ENCODE results near the gene NCAPG2. TPM values are rescaled to one million over a fixed set of nuclear protein-coding genes. Genes with fewer than 3 reads are reported as not detected.

Gene NCAPG2
- total and polyA plus RNA-seq, 4 donors: 2.9 to 9.2 (median 5.4) TPM

DNA sequence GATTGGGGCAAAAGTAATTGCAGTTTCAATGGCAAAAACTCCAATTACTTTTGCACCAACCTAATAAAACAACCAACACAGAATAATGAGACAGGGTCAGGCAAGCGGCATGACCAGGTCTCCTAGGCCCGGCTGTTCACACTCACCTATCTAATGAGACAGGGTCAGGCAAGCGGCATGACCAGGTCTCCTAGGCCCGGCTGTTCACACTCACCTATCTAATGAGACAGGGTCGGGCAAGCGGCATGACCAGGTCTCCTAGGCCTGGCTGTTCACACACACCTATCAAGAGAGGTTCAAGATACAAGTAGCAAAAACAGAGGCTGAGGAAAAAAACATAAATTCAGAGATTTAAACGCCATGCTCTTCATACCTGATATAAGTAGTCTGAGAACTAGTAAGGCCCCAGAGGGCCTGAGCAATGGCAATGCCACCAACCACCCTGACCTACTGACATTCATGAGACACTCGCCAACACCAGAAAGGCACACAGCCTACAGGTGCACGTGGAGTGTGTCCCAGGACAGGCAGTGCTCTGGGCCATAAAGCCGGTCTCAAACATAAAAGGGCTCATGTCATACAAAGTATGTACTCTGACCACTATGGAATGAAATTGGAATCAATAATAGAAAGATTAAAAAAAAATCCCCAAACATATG lies 40.6 kb upstream of the NCAPG2 start:
- Histone ChIP-seq H3K27me3 (ENCODE audit: control insufficient read depth in 1 of 2, insufficient read depth in 2 of 2, low read length in 1 of 2) (no peaks in the 10 kb centered on the region), H3K27ac (ENCODE audit: low read depth in 1 of 2, low read length in 2 of 2) (no peak overlapping the region), H3K4me3 (ENCODE audit: low read length in 2 of 2) (no peak overlapping the region), H3K4me1 (ENCODE audit: control insufficient read depth in 1 of 2, insufficient read depth in 2 of 2, low read length in 2 of 2) (no peaks in the 10 kb centered on the region), H3K36me3 (ENCODE audit: control insufficient read depth in 1 of 2, insufficient read depth in 2 of 2, low read length in 1 of 2) (peaks cover 0 to 14% of the 10 kb centered on the region in 2 donors), H3K9me3 (ENCODE audit: control insufficient read depth, low read length) (no peaks in the 10 kb centered on the region)
- no peak for ATAC-seq (ENCODE audit: low FRiP score)
- no peak for DNase-seq
- WGBS, 2 donors: 81 to 89% methylated on average over 8 to 10 of the region's 10 CpGs
- intact Hi-C loops (cut with DNase I): no loop called here

DNA sequence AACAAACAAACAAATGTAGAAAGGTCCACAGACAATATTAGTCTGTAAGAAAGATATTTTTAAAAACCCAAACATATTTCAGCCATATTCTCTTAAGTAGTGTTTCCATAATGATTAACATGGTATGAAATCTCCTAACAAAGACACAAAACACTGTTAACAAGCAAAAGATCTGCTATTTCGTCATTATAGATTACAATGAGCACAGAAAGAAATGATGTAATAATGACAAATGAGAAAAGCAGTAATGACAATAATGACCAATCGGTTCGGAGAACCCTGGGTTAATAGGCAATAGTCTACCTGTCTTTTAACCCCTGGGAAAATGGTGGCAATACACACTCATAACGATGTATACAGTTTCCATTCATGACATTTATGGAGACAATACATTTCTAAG lies 39.5 kb upstream of the NCAPG2 start:
- ATAC-seq (ENCODE audit: low FRiP score) (no peak), DNase-seq (no peak)
- Histone ChIP-seq H3K27ac (ENCODE audit: low read depth in 1 of 2, low read length in 2 of 2) (no peak overlapping the region), H3K4me3 (ENCODE audit: low read length in 2 of 2) (no peak overlapping the region), H3K4me1 (ENCODE audit: control insufficient read depth in 1 of 2, insufficient read depth in 2 of 2, low read length in 2 of 2) (no peaks in the 10 kb centered on the region), H3K36me3 (ENCODE audit: control insufficient read depth in 1 of 2, insufficient read depth in 2 of 2, low read length in 1 of 2) (peaks cover 0 to 18% of the 10 kb centered on the region in 2 donors), H3K9me3 (ENCODE audit: control insufficient read depth, low read length) (no peaks in the 10 kb centered on the region), H3K27me3 (ENCODE audit: control insufficient read depth in 1 of 2, insufficient read depth in 2 of 2, low read length in 1 of 2) (no peaks in the 10 kb centered on the region)
- intact Hi-C loops (cut with DNase I): no loop called here
- 96 to 99% methylated on average over 4 of the region's 4 CpGs for WGBS, 2 donors

DNA sequence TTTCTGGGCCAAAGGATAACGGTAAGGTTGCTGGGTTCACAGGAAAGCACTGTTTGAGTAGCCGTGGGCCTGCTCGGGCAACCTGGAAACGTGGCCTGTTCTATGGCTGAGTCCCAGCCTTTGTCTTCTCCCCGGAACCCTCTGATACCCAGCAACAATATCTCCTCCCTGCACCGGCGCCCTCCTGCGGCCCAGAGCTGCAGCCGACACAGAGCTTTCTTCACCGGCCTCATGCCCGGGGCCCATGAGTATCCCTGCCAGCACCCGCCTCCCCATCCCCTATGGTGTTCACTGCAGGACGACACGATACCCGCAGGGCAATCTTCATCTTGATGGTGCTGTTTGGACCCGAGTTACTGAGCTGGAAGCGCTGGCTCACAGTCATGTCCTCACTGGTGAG lies 38.6 kb upstream of the NCAPG2 start:
- no peak for ATAC-seq (ENCODE audit: low FRiP score)
- Histone ChIP-seq H3K4me1 (ENCODE audit: control insufficient read depth in 1 of 2, insufficient read depth in 2 of 2, low read length in 2 of 2) (no peaks in the 10 kb centered on the region), H3K4me3 (ENCODE audit: low read length in 2 of 2) (no peak overlapping the region), H3K9me3 (ENCODE audit: control insufficient read depth, low read length) (no peaks in the 10 kb centered on the region), H3K27me3 (ENCODE audit: control insufficient read depth in 1 of 2, insufficient read depth in 2 of 2, low read length in 1 of 2) (no peaks in the 10 kb centered on the region), H3K27ac (ENCODE audit: low read depth in 1 of 2, low read length in 2 of 2) (no peak overlapping the region), H3K36me3 (ENCODE audit: control insufficient read depth in 1 of 2, insufficient read depth in 2 of 2, low read length in 1 of 2) (peaks cover 0 to 20% of the 10 kb centered on the region in 2 donors)
- WGBS, 2 donors: 90 to 91% methylated on average over 17 of the region's 17 CpGs
- intact Hi-C loops (cut with DNase I): no loop called here
- no peak for DNase-seq

DNA sequence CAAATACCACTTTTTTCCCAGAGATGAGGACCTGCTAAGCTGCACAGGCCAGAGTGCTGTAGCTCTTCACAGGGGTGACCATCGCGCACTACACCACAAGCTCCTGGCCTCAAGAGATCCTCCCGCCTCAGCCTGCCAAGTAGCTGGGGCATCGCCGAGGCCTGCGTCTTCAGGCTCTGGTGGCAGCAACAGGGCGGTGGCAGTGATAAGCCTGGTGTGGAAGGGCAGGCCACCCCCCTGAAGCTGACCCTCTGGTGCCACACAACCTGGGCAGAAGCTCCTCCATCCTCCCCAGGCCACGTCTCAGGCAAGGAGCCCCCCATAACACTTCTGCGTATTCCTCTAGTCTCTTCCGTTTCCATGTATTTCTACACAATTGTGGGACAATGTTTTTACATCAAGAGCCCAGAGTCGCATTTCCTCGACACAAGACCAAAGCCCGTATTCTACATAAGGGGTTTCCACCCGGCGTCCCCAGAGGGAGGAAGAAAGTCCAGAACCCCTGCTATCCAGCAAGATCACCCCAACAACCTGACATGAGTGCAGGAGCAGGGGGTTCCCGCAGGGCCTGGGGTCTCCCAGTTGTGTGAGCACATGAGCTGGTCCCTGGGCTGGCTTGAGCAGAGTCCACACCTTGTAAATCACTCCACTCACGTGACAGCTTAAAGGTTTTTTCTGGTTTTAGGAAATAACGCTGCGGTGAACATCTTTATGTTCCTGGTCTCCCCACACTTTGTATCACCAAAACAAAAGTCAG lies 37.6 kb upstream of the NCAPG2 start:
- H3K27me3 ChIP-seq (ENCODE audit: control insufficient read depth in 1 of 2, insufficient read depth in 2 of 2, low read length in 1 of 2): no peaks in the 10 kb centered on the region
- 94% methylated on average over 19 of the region's 19 CpGs for WGBS, 2 donors
- no peak overlapping the region for H3K27ac ChIP-seq (ENCODE audit: low read depth in 1 of 2, low read length in 2 of 2)
- ATAC-seq (ENCODE audit: low FRiP score): no peak
- H3K4me3 ChIP-seq (ENCODE audit: low read length in 2 of 2): no peak overlapping the region
- H3K9me3 ChIP-seq (ENCODE audit: control insufficient read depth, low read length): no peaks in the 10 kb centered on the region
- no peak for DNase-seq
- peaks cover 0 to 20% of the 10 kb centered on the region in 2 donors for H3K36me3 ChIP-seq (ENCODE audit: control insufficient read depth in 1 of 2, insufficient read depth in 2 of 2, low read length in 1 of 2)
- H3K4me1 ChIP-seq (ENCODE audit: control insufficient read depth in 1 of 2, insufficient read depth in 2 of 2, low read length in 2 of 2): no peaks in the 10 kb centered on the region
- intact Hi-C loops (cut with DNase I): no loop called here

DNA sequence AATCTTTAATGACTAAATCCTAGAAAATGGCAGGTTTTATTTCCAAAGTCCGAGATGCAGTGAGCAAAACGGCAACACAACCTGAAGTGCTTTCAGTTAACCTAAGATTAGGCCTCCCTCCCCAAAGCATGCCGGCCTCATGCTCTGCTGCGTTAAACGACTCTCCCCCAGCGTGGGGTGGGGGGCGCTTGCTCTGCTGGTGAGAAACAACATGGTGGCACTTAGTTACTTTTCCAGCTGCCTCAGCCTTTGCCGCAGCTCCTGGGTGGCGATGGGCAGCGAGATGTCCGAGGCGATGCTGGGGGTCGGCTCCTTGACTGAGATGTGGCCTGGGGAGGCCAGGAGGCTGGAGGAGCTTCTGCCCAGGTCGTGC lies 36.7 kb upstream of the NCAPG2 start:
- Histone ChIP-seq H3K27me3 (ENCODE audit: control insufficient read depth in 1 of 2, insufficient read depth in 2 of 2, low read length in 1 of 2) (no peaks in the 10 kb centered on the region), H3K9me3 (ENCODE audit: control insufficient read depth, low read length) (no peaks in the 10 kb centered on the region), H3K27ac (ENCODE audit: low read depth in 1 of 2, low read length in 2 of 2) (no peak overlapping the region), H3K4me3 (ENCODE audit: low read length in 2 of 2) (no peak overlapping the region), H3K4me1 (ENCODE audit: control insufficient read depth in 1 of 2, insufficient read depth in 2 of 2, low read length in 2 of 2) (no peaks in the 10 kb centered on the region), H3K36me3 (ENCODE audit: control insufficient read depth in 1 of 2, insufficient read depth in 2 of 2, low read length in 1 of 2) (peaks cover 4 to 20% of the 10 kb centered on the region in 2 donors)
- DNase-seq (no peak), ATAC-seq (ENCODE audit: low FRiP score) (no peak)
- WGBS, 2 donors: 91 to 92% methylated on average over 14 of the region's 14 CpGs
- intact Hi-C loops (cut with DNase I): no loop called here

DNA sequence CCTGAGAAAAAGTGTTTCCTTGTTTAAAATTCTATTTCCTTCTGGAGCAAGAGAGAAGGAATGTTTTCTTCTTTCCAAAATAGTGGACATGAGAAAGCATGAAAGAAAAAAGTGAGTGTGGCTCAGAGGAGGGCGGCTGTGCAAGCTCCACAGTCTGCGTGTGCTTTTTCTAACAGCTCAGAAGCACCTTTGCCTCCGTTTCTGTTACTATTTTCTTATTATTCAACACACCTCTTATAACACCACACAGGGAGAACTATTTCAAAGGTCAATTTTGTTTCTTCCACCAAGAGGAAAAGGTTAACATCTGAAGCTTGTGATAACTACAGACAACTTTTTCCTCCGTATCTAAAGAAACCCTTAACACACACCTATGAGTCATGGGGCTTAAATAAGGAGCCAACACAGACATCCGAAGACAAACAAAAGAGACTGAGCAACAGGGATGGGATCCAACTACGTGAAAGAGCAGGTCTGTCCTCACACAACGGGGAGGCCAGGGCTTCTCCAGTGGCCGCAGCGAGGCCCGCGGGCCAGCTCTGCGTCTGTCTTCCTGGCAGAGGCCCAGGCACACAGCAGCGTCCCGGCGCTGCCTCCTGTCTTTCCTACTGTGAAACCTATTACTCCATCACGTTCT lies 36.2 kb upstream of the NCAPG2 start:
- 57 to 58% methylated on average over 16 of the region's 16 CpGs for WGBS, 2 donors
- no peaks in the 10 kb centered on the region for H3K4me1 ChIP-seq (ENCODE audit: control insufficient read depth in 1 of 2, insufficient read depth in 2 of 2, low read length in 2 of 2)
- H3K4me3 ChIP-seq (ENCODE audit: low read length in 2 of 2): no peak overlapping the region
- no peak overlapping the region for H3K27ac ChIP-seq (ENCODE audit: low read depth in 1 of 2, low read length in 2 of 2)
- intact Hi-C loops (cut with DNase I): no loop called here
- DNase-seq: no peak
- peaks cover 4 to 20% of the 10 kb centered on the region in 2 donors for H3K36me3 ChIP-seq (ENCODE audit: control insufficient read depth in 1 of 2, insufficient read depth in 2 of 2, low read length in 1 of 2)
- H3K9me3 ChIP-seq (ENCODE audit: control insufficient read depth, low read length): no peaks in the 10 kb centered on the region
- no peaks in the 10 kb centered on the region for H3K27me3 ChIP-seq (ENCODE audit: control insufficient read depth in 1 of 2, insufficient read depth in 2 of 2, low read length in 1 of 2)
- no peak for ATAC-seq (ENCODE audit: low FRiP score)

DNA sequence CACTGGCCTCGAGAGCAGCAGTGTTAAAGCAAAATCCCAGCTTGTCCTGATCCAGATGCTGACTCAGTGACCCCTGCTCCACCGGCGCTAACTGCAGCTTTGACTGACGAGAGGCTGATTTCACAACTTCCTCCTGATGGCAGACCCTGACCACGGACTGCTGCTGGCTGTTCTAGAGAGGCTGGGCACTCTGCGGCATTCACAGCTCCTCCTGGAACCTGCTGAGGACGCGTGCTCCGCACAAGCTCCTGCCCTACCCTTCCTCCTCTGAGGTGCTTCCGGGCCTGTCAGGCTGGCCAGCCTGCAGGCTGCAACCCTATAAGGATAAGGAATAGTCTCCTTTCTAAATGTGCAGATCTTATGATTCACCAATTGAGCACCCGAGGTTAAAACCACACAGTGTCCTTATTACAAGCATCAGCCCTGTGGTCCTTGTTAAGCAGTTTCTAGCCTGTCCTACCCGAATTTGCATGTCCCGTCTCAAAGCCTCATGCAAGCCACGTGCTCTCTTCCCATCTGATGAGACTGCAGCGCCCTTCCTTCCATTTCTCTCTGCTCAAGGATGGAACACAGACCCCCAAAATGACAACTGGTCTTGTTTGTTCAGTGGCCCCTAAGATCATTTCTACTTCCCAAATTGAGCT lies 35.5 kb upstream of the NCAPG2 start:
- no peak for ATAC-seq (ENCODE audit: low FRiP score)
- H3K36me3 ChIP-seq (ENCODE audit: control insufficient read depth in 1 of 2, insufficient read depth in 2 of 2, low read length in 1 of 2): peaks cover 4 to 22% of the 10 kb centered on the region in 2 donors
- H3K4me1 ChIP-seq (ENCODE audit: control insufficient read depth in 1 of 2, insufficient read depth in 2 of 2, low read length in 2 of 2): no peaks in the 10 kb centered on the region
- no peaks in the 10 kb centered on the region for H3K9me3 ChIP-seq (ENCODE audit: control insufficient read depth, low read length)
- no peaks in the 10 kb centered on the region for H3K27me3 ChIP-seq (ENCODE audit: control insufficient read depth in 1 of 2, insufficient read depth in 2 of 2, low read length in 1 of 2)
- WGBS, 2 donors: 74 to 78% methylated on average over 15 of the region's 15 CpGs
- DNase-seq: peak in 1 of 2 donors; percentile 70
- no peak overlapping the region for H3K27ac ChIP-seq (ENCODE audit: low read depth in 1 of 2, low read length in 2 of 2)
- no peak overlapping the region for H3K4me3 ChIP-seq (ENCODE audit: low read length in 2 of 2)
- intact Hi-C loops (cut with DNase I): no loop called here

DNA sequence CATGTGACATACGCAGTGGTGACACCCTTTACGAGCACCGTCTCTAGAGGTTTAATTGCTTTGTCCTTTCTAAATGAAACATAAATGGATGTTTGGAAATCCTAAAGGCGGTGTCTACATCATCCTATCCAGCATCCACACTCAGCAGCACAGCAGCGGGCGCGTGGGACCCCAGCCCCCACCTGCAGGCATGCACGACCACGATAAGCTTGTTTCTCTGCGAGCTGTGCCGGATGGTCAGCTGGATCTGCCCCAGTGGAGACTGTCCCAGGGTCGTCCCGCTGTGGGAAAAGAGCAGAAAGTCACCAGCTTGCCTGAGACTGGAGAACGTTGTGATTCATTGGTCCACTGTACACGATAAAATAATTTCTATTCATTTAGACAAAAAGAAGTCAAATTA lies 34.2 kb upstream of the NCAPG2 start:
- intact Hi-C loops (cut with DNase I): no loop called here
- no peaks in the 10 kb centered on the region for H3K4me1 ChIP-seq (ENCODE audit: control insufficient read depth in 1 of 2, insufficient read depth in 2 of 2, low read length in 2 of 2)
- H3K36me3 ChIP-seq (ENCODE audit: control insufficient read depth in 1 of 2, insufficient read depth in 2 of 2, low read length in 1 of 2): peaks cover 4 to 22% of the 10 kb centered on the region in 2 donors
- no peaks in the 10 kb centered on the region for H3K27me3 ChIP-seq (ENCODE audit: control insufficient read depth in 1 of 2, insufficient read depth in 2 of 2, low read length in 1 of 2)
- no peaks in the 10 kb centered on the region for H3K9me3 ChIP-seq (ENCODE audit: control insufficient read depth, low read length)
- ATAC-seq (ENCODE audit: low FRiP score) (no peak), DNase-seq (no peak)
- WGBS, 2 donors: 93% methylated on average over 15 of the region's 15 CpGs
- no peak overlapping the region for H3K27ac ChIP-seq (ENCODE audit: low read depth in 1 of 2, low read length in 2 of 2)
- no peak overlapping the region for H3K4me3 ChIP-seq (ENCODE audit: low read length in 2 of 2)

Data from aorta (tissue), 5 donors.